ENCODE results near the gene TDRD12.

The TDRD12 gene

DNA sequence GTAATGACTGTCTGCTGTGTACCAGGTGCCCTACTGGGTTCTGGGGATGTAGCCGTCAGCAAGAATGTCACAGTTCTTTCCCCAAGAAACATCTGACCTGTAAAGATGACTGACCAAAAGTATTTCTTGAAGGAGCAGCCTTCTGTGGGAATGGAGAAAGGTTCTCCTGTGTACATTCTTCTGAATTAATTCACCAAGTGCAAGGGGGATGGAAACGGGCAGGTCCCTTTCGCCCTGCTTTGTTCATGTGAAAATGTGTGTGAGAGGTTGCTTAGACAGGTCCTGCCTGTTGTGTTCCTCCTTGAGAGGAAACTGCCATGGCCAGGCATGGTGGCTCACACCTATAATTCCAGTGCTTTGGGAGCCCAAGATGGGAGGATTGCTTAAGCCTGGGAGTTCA lies 93.0 kb downstream of the TDRD12 start:
- no peak overlapping the region for H2AK5ac ChIP-seq (ENCODE audit: low read length, severe bottlenecking)
- peaks cover 0 to 24% of the 10 kb centered on the region in 2 experiments for H3K27me3 ChIP-seq (ENCODE audit: control insufficient read depth in 1 of 2, insufficient read depth in 1 of 2, low read length in 2 of 2)
- no peak overlapping the region for H3K18ac ChIP-seq (ENCODE audit: low read depth in 1 of 2, low read length in 2 of 2)
- no peak overlapping the region for H2BK15ac ChIP-seq (ENCODE audit: low read depth, poor library complexity, severe bottlenecking)
- H3K14ac ChIP-seq (ENCODE audit: low read length in 2 of 2), result no peak overlapping the region
- no peak overlapping the region for H2AFZ ChIP-seq (ENCODE audit: low read depth, low read length)
- H3K4me3 ChIP-seq (ENCODE audit: insufficient read depth in 1 of 2, low read depth in 1 of 2, low read length in 2 of 2), result no peak overlapping the region
- no peaks in the 10 kb centered on the region for H3K9me3 ChIP-seq (ENCODE audit: control insufficient read depth, low read length)
- no peak overlapping the region for H2BK5ac ChIP-seq (ENCODE audit: low read depth, low read length, poor library complexity, severe bottlenecking)
- H3K4ac ChIP-seq (ENCODE audit: low read depth in 1 of 2, low read length in 2 of 2), result no peak overlapping the region
- WGBS, result 88% methylated on average over 3 of the region's 3 CpGs
- no peak overlapping the region for H4K91ac ChIP-seq (ENCODE audit: low read length)
- no peak for DNase-seq
- no peak overlapping the region for H2BK120ac ChIP-seq (ENCODE audit: low read depth, low read length)
- H3K23ac ChIP-seq (ENCODE audit: low read length in 2 of 2), result no peak overlapping the region
- H3K27ac ChIP-seq (ENCODE audit: low read length, poor library complexity, severe bottlenecking), result no peak overlapping the region
- H3K4me2 ChIP-seq (ENCODE audit: low read length, poor library complexity, severe bottlenecking), result no peak overlapping the region
- no peak overlapping the region for H2BK12ac ChIP-seq (ENCODE audit: low read length in 2 of 2)
- no peak overlapping the region for H4K8ac ChIP-seq (ENCODE audit: low read length)
- no peaks in the 10 kb centered on the region for H3K36me3 ChIP-seq (ENCODE audit: control insufficient read depth in 1 of 2, insufficient read depth in 2 of 2, low read depth in 1 of 2, low read length in 2 of 2)
- no peak overlapping the region for H3K9ac ChIP-seq (ENCODE audit: low read length)
- H3K4me1 ChIP-seq (ENCODE audit: control insufficient read depth, insufficient read depth, low read depth, low read length), result no peaks in the 10 kb centered on the region
- no peaks in the 10 kb centered on the region for H3K79me1 ChIP-seq (replicated peaks; ENCODE audit: low read length, poor library complexity, severe bottlenecking)

GRCh38 chr19:32813862-32814425 lies 94.4 kb downstream of the TDRD12 start:
- Histone ChIP-seq H3K4me3 (ENCODE audit: insufficient read depth in 1 of 2, low read depth in 1 of 2, low read length in 2 of 2) (no peak overlapping the region), H3K9ac (ENCODE audit: low read length) (no peak overlapping the region), H2BK12ac (ENCODE audit: low read length in 2 of 2) (no peak overlapping the region), H3K27me3 (ENCODE audit: control insufficient read depth in 1 of 2, insufficient read depth in 1 of 2, low read length in 2 of 2) (peaks cover 3 to 32% of the 10 kb centered on the region in 2 experiments), H3K14ac (ENCODE audit: low read length in 2 of 2) (no peak overlapping the region), H3K4me1 (ENCODE audit: control insufficient read depth, insufficient read depth, low read depth, low read length) (no peaks in the 10 kb centered on the region), H4K91ac (ENCODE audit: low read length) (no peak overlapping the region), H3K4ac (ENCODE audit: low read depth in 1 of 2, low read length in 2 of 2) (no peak overlapping the region), H3K36me3 (ENCODE audit: control insufficient read depth in 1 of 2, insufficient read depth in 2 of 2, low read depth in 1 of 2, low read length in 2 of 2) (no peaks in the 10 kb centered on the region), H3K18ac (ENCODE audit: low read depth in 1 of 2, low read length in 2 of 2) (no peak overlapping the region), H4K8ac (ENCODE audit: low read length) (no peak overlapping the region), H2BK5ac (ENCODE audit: low read depth, low read length, poor library complexity, severe bottlenecking) (no peak overlapping the region), H3K23ac (ENCODE audit: low read length in 2 of 2) (no peak overlapping the region), H3K9me3 (ENCODE audit: control insufficient read depth, low read length) (no peaks in the 10 kb centered on the region), H3K79me1 (replicated peaks; ENCODE audit: low read length, poor library complexity, severe bottlenecking) (no peaks in the 10 kb centered on the region), H2AFZ (ENCODE audit: low read depth, low read length) (no peak overlapping the region), H3K4me2 (ENCODE audit: low read length, poor library complexity, severe bottlenecking) (no peak overlapping the region), H2BK15ac (ENCODE audit: low read depth, poor library complexity, severe bottlenecking) (no peak overlapping the region), H3K27ac (ENCODE audit: low read length, poor library complexity, severe bottlenecking) (no peak overlapping the region), H2BK120ac (ENCODE audit: low read depth, low read length) (no peak overlapping the region), H2AK5ac (ENCODE audit: low read length, severe bottlenecking) (no peak overlapping the region)
- DNase-seq, result no peak
- 96% methylated on average over 7 of the region's 15 CpGs for WGBS

DNA sequence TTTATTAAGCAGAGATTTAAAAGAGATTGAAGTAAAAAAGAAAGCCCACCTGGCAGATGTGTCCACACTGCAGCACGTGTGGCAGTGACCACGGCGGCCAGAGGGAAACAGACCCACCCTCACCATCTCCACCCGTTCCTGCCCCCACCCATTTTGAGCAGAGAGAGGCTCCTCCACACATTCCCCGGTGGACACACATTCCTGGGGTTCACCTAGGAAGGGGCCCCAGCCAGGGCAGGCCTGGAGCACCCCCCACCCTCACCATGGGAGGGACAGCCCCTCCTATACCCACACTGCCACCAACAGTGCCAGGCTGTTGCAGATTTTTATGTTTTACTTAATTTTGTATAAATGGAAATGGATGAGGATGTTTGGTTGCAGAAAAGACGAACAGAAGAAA lies 95.1 kb downstream of the TDRD12 start:
- H3K23ac ChIP-seq (ENCODE audit: low read length in 2 of 2), result no peak overlapping the region
- H3K9me3 ChIP-seq (ENCODE audit: control insufficient read depth, low read length), result no peaks in the 10 kb centered on the region
- no peaks in the 10 kb centered on the region for H3K4me1 ChIP-seq (ENCODE audit: control insufficient read depth, insufficient read depth, low read depth, low read length)
- H2AK5ac ChIP-seq (ENCODE audit: low read length, severe bottlenecking), result no peak overlapping the region
- H3K4me2 ChIP-seq (ENCODE audit: low read length, poor library complexity, severe bottlenecking), result no peak overlapping the region
- H2BK120ac ChIP-seq (ENCODE audit: low read depth, low read length), result no peak overlapping the region
- H3K79me1 ChIP-seq (replicated peaks; ENCODE audit: low read length, poor library complexity, severe bottlenecking), result no peaks in the 10 kb centered on the region
- no peak overlapping the region for H3K9ac ChIP-seq (ENCODE audit: low read length)
- no peak overlapping the region for H3K14ac ChIP-seq (ENCODE audit: low read length in 2 of 2)
- H3K27ac ChIP-seq (ENCODE audit: low read length, poor library complexity, severe bottlenecking), result no peak overlapping the region
- H2BK12ac ChIP-seq (ENCODE audit: low read length in 2 of 2), result no peak overlapping the region
- H3K4ac ChIP-seq (ENCODE audit: low read depth in 1 of 2, low read length in 2 of 2), result no peak overlapping the region
- no peak overlapping the region for H4K8ac ChIP-seq (ENCODE audit: low read length)
- peaks cover 3 to 36% of the 10 kb centered on the region in 2 experiments for H3K27me3 ChIP-seq (ENCODE audit: control insufficient read depth in 1 of 2, insufficient read depth in 1 of 2, low read length in 2 of 2)
- no peak overlapping the region for H2BK15ac ChIP-seq (ENCODE audit: low read depth, poor library complexity, severe bottlenecking)
- no peak overlapping the region for H3K4me3 ChIP-seq (ENCODE audit: insufficient read depth in 1 of 2, low read depth in 1 of 2, low read length in 2 of 2)
- DNase-seq, result no peak
- 79% methylated on average over 6 of the region's 6 CpGs for WGBS
- H3K18ac ChIP-seq (ENCODE audit: low read depth in 1 of 2, low read length in 2 of 2), result no peak overlapping the region
- H2BK5ac ChIP-seq (ENCODE audit: low read depth, low read length, poor library complexity, severe bottlenecking), result no peak overlapping the region
- H2AFZ ChIP-seq (ENCODE audit: low read depth, low read length), result no peak overlapping the region
- no peaks in the 10 kb centered on the region for H3K36me3 ChIP-seq (ENCODE audit: control insufficient read depth in 1 of 2, insufficient read depth in 2 of 2, low read depth in 1 of 2, low read length in 2 of 2)
- H4K91ac ChIP-seq (ENCODE audit: low read length), result no peak overlapping the region

DNA sequence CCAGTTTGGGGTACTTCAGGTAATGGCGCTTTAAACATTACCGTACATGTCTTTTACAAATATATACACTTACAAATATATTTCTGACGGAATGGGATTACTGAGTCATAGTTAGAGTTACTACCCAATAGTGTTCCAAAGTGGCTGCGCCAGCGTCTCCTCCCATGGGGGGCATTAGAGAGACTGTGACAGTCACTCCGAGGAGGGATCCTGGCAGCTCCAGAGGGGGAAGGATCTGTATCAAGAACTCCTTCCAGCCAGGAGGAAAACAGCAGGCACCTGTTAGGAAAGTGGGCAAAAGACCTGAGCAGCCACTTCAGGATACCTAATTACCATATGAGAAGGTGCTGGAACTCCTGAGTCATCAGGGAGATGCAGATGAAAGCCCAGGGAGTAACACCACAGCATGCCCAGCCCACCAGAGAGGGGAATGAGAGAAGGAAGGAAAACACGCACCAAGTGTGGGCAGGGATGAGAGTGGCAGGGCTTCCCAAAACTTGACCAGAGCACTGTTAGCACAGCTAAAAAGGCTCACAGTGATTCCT lies 97.1 kb downstream of the TDRD12 start:
- 63% methylated on average over 5 of the region's 7 CpGs for WGBS
- no peaks in the 10 kb centered on the region for H3K79me1 ChIP-seq (replicated peaks; ENCODE audit: low read length, poor library complexity, severe bottlenecking)
- H2AK5ac ChIP-seq (ENCODE audit: low read length, severe bottlenecking), result no peak overlapping the region
- no peaks in the 10 kb centered on the region for H3K4me1 ChIP-seq (ENCODE audit: control insufficient read depth, insufficient read depth, low read depth, low read length)
- no peak overlapping the region for H3K9ac ChIP-seq (ENCODE audit: low read length)
- no peak overlapping the region for H3K4me2 ChIP-seq (ENCODE audit: low read length, poor library complexity, severe bottlenecking)
- no peak overlapping the region for H2BK12ac ChIP-seq (ENCODE audit: low read length in 2 of 2)
- peaks cover 9 to 45% of the 10 kb centered on the region in 2 experiments for H3K27me3 ChIP-seq (ENCODE audit: control insufficient read depth in 1 of 2, insufficient read depth in 1 of 2, low read length in 2 of 2)
- no peak overlapping the region for H4K91ac ChIP-seq (ENCODE audit: low read length)
- H3K4ac ChIP-seq (ENCODE audit: low read depth in 1 of 2, low read length in 2 of 2), result no peak overlapping the region
- no peak overlapping the region for H2AFZ ChIP-seq (ENCODE audit: low read depth, low read length)
- H3K9me3 ChIP-seq (ENCODE audit: control insufficient read depth, low read length), result no peaks in the 10 kb centered on the region
- no peak overlapping the region for H3K27ac ChIP-seq (ENCODE audit: low read length, poor library complexity, severe bottlenecking)
- no peak overlapping the region for H3K23ac ChIP-seq (ENCODE audit: low read length in 2 of 2)
- no peaks in the 10 kb centered on the region for H3K36me3 ChIP-seq (ENCODE audit: control insufficient read depth in 1 of 2, insufficient read depth in 2 of 2, low read depth in 1 of 2, low read length in 2 of 2)
- no peak overlapping the region for H2BK120ac ChIP-seq (ENCODE audit: low read depth, low read length)
- H2BK5ac ChIP-seq (ENCODE audit: low read depth, low read length, poor library complexity, severe bottlenecking), result no peak overlapping the region
- no peak overlapping the region for H3K18ac ChIP-seq (ENCODE audit: low read depth in 1 of 2, low read length in 2 of 2)
- DNase-seq, result no peak
- no peak overlapping the region for H4K8ac ChIP-seq (ENCODE audit: low read length)
- no peak overlapping the region for H3K4me3 ChIP-seq (ENCODE audit: insufficient read depth in 1 of 2, low read depth in 1 of 2, low read length in 2 of 2)
- H3K14ac ChIP-seq (ENCODE audit: low read length in 2 of 2), result no peak overlapping the region
- no peak overlapping the region for H2BK15ac ChIP-seq (ENCODE audit: low read depth, poor library complexity, severe bottlenecking)

All from mesenchymal stem cell (in vitro differentiated cells and primary cell).